HEK293 (cell line): ENCODE measurements around the gene STIM1.

Source experiments
- GLI4 ChIP-seq: fragments of 450-650 bp; formaldehyde crosslinking; IDR thresholded peaks from 2 replicates; pipeline ENCODE4 v1.5.1; 2016; ENCODE audit warnings: missing biosample characterization, missing genetic modification characterization
- GLIS1 ChIP-seq: fragments of 450-650 bp; formaldehyde crosslinking; IDR thresholded peaks from 2 replicates; pipeline ENCODE4 v1.5.1; 2016; ENCODE audit warnings: missing biosample characterization, missing genetic modification characterization
- HIC1 ChIP-seq: fragments of 450-650 bp; formaldehyde crosslinking; IDR thresholded peaks from 2 replicates; pipeline ENCODE4 v1.5.1; 2016; ENCODE audit warnings: missing biosample characterization, missing genetic modification characterization
- KLF10 ChIP-seq: fragments of 450-650 bp; IDR thresholded peaks from 2 replicates; pipeline ENCODE4 v1.5.1; 2018; ENCODE audit warnings: missing biosample characterization, mild to moderate bottlenecking, missing genetic modification characterization
- OSR2 ChIP-seq: fragments of 450-650 bp; formaldehyde crosslinking; IDR thresholded peaks from 2 replicates; pipeline ENCODE4 v1.5.1; 2016; ENCODE audit warnings: missing biosample characterization, missing genetic modification characterization
- PRDM6 ChIP-seq: fragments of 450-650 bp; formaldehyde crosslinking; IDR thresholded peaks from 2 replicates; pipeline ENCODE4 v1.5.1; 2017; ENCODE audit warnings: missing biosample characterization, missing genetic modification characterization
- TSHZ1 ChIP-seq: fragments of 450-650 bp; formaldehyde crosslinking; IDR thresholded peaks from 2 replicates; pipeline ENCODE4 v1.5.1; 2016; ENCODE audit warnings: missing biosample characterization, missing genetic modification characterization, borderline replicate concordance
- WT1 ChIP-seq: fragments of 450-650 bp; formaldehyde crosslinking; IDR thresholded peaks from 2 replicates; pipeline ENCODE4 v1.5.1; 2016; ENCODE audit warnings: missing biosample characterization, missing genetic modification characterization
- ZBTB1 ChIP-seq: fragments of 450-650 bp; formaldehyde crosslinking; IDR thresholded peaks from 2 replicates; pipeline ENCODE4 v1.5.1; 2016; ENCODE audit warnings: missing biosample characterization, missing genetic modification characterization
- ZBTB17 ChIP-seq: fragments of 450-650 bp; formaldehyde crosslinking; IDR thresholded peaks from 2 replicates; pipeline ENCODE4 v1.5.1; 2016; ENCODE audit warnings: missing biosample characterization, missing genetic modification characterization
- ZNF112 ChIP-seq: fragments of 450-650 bp; formaldehyde crosslinking; IDR thresholded peaks from 2 replicates; pipeline ENCODE4 v1.5.0; 2017; ENCODE audit warnings: missing biosample characterization, missing genetic modification characterization
- ZNF146 ChIP-seq: fragments of 450-650 bp; formaldehyde crosslinking; IDR thresholded peaks from 2 replicates; pipeline ENCODE4 v1.5.1; 2016; ENCODE audit warnings: missing biosample characterization, missing genetic modification characterization
- ZNF221 ChIP-seq: fragments of 450-650 bp; formaldehyde crosslinking; IDR thresholded peaks from 2 replicates; pipeline ENCODE4 v1.5.1; 2017; ENCODE audit warnings: missing biosample characterization, missing genetic modification characterization, borderline replicate concordance
- ZNF248 ChIP-seq: fragments of 450-650 bp; formaldehyde crosslinking; IDR thresholded peaks from 2 replicates; pipeline ENCODE4 v1.5.1; 2017; ENCODE audit warnings: missing biosample characterization, missing genetic modification characterization
- ZNF266 ChIP-seq: fragments of 450-650 bp; formaldehyde crosslinking; IDR thresholded peaks from 2 replicates; pipeline ENCODE4 v1.5.1; 2016; ENCODE audit warnings: missing biosample characterization, missing genetic modification characterization, low read depth
- ZNF335 ChIP-seq: fragments of 450-650 bp; formaldehyde crosslinking; conservative IDR thresholded peaks from 2 replicates; pipeline ENCODE4 v1.5.1; 2016; ENCODE audit warnings: missing biosample characterization, missing genetic modification characterization
- ZNF354C ChIP-seq: fragments of 450-650 bp; formaldehyde crosslinking; IDR thresholded peaks from 2 replicates; pipeline ENCODE4 v1.5.1; 2016; ENCODE audit warnings: missing biosample characterization, missing genetic modification characterization, low read depth, borderline replicate concordance
- ZNF394 ChIP-seq: fragments of 450-650 bp; formaldehyde crosslinking; IDR thresholded peaks from 2 replicates; pipeline ENCODE4 v1.5.1; 2016; ENCODE audit warnings: missing biosample characterization, missing genetic modification characterization, mild to moderate bottlenecking, moderate library complexity, borderline replicate concordance
- ZNF398 ChIP-seq: fragments of 450-650 bp; formaldehyde crosslinking; IDR thresholded peaks from 2 replicates; pipeline ENCODE4 v1.5.1; 2017; ENCODE audit warnings: missing biosample characterization, missing genetic modification characterization
- ZNF488 ChIP-seq: fragments of 450-650 bp; formaldehyde crosslinking; IDR thresholded peaks from 2 replicates; pipeline ENCODE4 v1.5.1; 2016; ENCODE audit warnings: missing biosample characterization, missing genetic modification characterization
- ZNF544 ChIP-seq: fragments of 450-650 bp; formaldehyde crosslinking; IDR thresholded peaks from 2 replicates; pipeline ENCODE4 v1.5.0; 2017; ENCODE audit warnings: missing biosample characterization, missing genetic modification characterization
- ZNF658 ChIP-seq: fragments of 450-650 bp; formaldehyde crosslinking; IDR thresholded peaks from 2 replicates; pipeline ENCODE4; 2016; ENCODE audit warnings: missing biosample characterization, missing genetic modification characterization
- ZNF76 ChIP-seq: fragments of 450-650 bp; formaldehyde crosslinking; IDR thresholded peaks from 2 replicates; pipeline ENCODE4; 2016; ENCODE audit warnings: low read depth, missing biosample characterization, missing genetic modification characterization, borderline replicate concordance
- ZNF791 ChIP-seq: fragments of 450-650 bp; formaldehyde crosslinking; IDR thresholded peaks from 2 replicates; pipeline ENCODE4 v1.5.1; 2016; ENCODE audit warnings: missing biosample characterization, missing genetic modification characterization
- ZSCAN18 ChIP-seq: fragments of 450-650 bp; formaldehyde crosslinking; IDR thresholded peaks from 2 replicates; pipeline ENCODE4 v1.5.1; 2016; ENCODE audit warnings: missing biosample characterization, missing genetic modification characterization
- ZSCAN5A ChIP-seq: fragments of 450-650 bp; formaldehyde crosslinking; IDR thresholded peaks from 2 replicates; pipeline ENCODE4 v1.5.1; 2016; ENCODE audit warnings: missing biosample characterization, missing genetic modification characterization

Gene STIM1

GRCh38 chr11:3854977-3855807 lies at the start of gene STIM1 (continued):
- TF ChIP-seq ZNF398 (tag by site-specific recombination) = no peak
- TF ChIP-seq ZSCAN18 (tag by site-specific recombination) = no peak
- no peak for TF ChIP-seq ZNF354C (tag by site-specific recombination)
- TF ChIP-seq GLI4 (tag by site-specific recombination) = no peak
- TF ChIP-seq OSR2 (tag by site-specific recombination) = no peak
- no peak for TF ChIP-seq ZBTB1 (tag by site-specific recombination)
- TF ChIP-seq WT1 (tag by site-specific recombination) = no peak
- TF ChIP-seq ZNF266 (tag by site-specific recombination) = no peak
- TF ChIP-seq ZNF544 (tag by site-specific recombination) = no peak
- TF ChIP-seq ZNF335 (tag by site-specific recombination) = peak; percentile 89
- TF ChIP-seq ZNF112 = no peak
- TF ChIP-seq ZNF791 = no peak
- TF ChIP-seq TSHZ1 (tag by site-specific recombination) = no peak
- TF ChIP-seq ZNF394 (tag by site-specific recombination) = peak; percentile 32; the same call in 1 of the 2 replicates
- no peak for TF ChIP-seq PRDM6 (tag by site-specific recombination)
- TF ChIP-seq ZNF658 (tag by site-specific recombination) = no peak
- peak; percentile 71; the same call in 1 of the 2 replicates for TF ChIP-seq ZNF76
- no peak for TF ChIP-seq ZNF248
- TF ChIP-seq ZNF488 (tag by site-specific recombination) = no peak
- TF ChIP-seq GLIS1 (tag by site-specific recombination) = peak; percentile 32; the same call in 1 of the 2 replicates
- no peak for TF ChIP-seq ZNF146 (tag by site-specific recombination)
- no peak for TF ChIP-seq ZNF221 (tag by site-specific recombination)
- TF ChIP-seq ZSCAN5A (tag by site-specific recombination) = no peak
- TF ChIP-seq HIC1 (tag by site-specific recombination) = no peak
- peak; percentile 98 for TF ChIP-seq ZBTB17 (tag by site-specific recombination)
- 0 out of 2 replicates have a peak, but pooled peaks have one; percentile 26 for TF ChIP-seq KLF10 (tag by site-specific recombination)
